ENCODE results near the gene CRTAC1. TPM values are rescaled to one million over a fixed set of nuclear protein-coding genes. Genes with fewer than 3 reads are reported as not detected.

CRTAC1 gene
- polyA plus RNA-seq, 3 donors, result not detected

DNA sequence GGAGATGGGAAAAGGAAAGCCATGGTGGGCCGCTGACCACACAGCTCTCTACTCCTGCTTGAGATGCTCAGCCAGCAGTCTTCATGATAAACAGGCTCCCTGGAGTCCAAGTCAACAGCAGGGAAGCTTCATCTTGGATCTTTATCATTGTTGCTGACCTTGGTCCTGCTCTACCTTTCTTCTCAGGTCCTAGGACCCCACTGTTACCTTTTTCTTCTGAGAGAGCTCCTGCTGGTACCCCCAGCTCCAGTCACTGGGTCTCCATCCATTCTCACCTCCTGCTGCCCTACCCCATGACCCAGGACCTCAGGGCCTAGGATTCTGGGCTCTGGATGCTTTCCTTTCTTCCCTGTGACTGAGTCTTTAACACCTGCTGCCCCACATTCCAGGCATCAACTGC, 5.2 kb upstream of the CRTAC1 start:
- Histone ChIP-seq H3K4me3 (replicated peaks in 1 of 3; ENCODE audit: low read depth in 2 of 3, low read length in 3 of 3) (no peak overlapping the region), H3K27me3 (ENCODE audit: control insufficient read depth in 2 of 2, insufficient read depth in 2 of 2, low read length in 2 of 2) (peaks cover 66 to 94% of the 10 kb centered on the region in 2 donors), H3K27ac (ENCODE audit: low read depth in 1 of 2, low read length in 2 of 2) (no peak overlapping the region), H4K20me1 (ENCODE audit: insufficient read depth, low read length) (no peaks in the 10 kb centered on the region), H3K9ac (ENCODE audit: insufficient read depth, low read length, poor library complexity, severe bottlenecking) (no peak overlapping the region), H3K36me3 (replicated peaks in 1 of 2; ENCODE audit: control insufficient read depth in 1 of 2, insufficient read depth in 2 of 2, low read length in 2 of 2) (no peaks in the 10 kb centered on the region), H3K9me3 (replicated peaks in 1 of 2; ENCODE audit: control insufficient read depth in 1 of 2, insufficient read depth in 1 of 2, low read length in 2 of 2) (peaks cover 0 to 20% of the 10 kb centered on the region in 2 donors), H3K4me2 (replicated peaks; ENCODE audit: extremely low read depth, low read length, poor library complexity, severe bottlenecking) (no peak overlapping the region), H2AFZ (ENCODE audit: insufficient read depth, low read depth, low read length, poor library complexity, severe bottlenecking) (no peak overlapping the region), H3K79me2 (ENCODE audit: insufficient read depth, low read length) (no peaks in the 10 kb centered on the region), H3K4me1 (ENCODE audit: control insufficient read depth in 1 of 2, insufficient read depth in 2 of 2, low read length in 2 of 2) (no peaks in the 10 kb centered on the region)
- Mint-ChIP-seq H3K4me1 (no peaks in the 10 kb centered on the region), H3K36me3 (no peaks in the 10 kb centered on the region), H3K9me3 (peaks cover 0 to 5% (median 0%) of the 10 kb centered on the region in 7 donors), H3K27me3 (ENCODE audit: low read depth in 3 of 3) (peaks cover 73 to 93% (median 81%) of the 10 kb centered on the region in 3 donors), H3K27ac (no peak overlapping the region), H3K4me3 (no peak overlapping the region)
- WGBS (ENCODE audit: insufficient coverage), result 71% methylated on average over 1 of the region's 1 CpG
- TF ChIP-seq, protein P1, sequence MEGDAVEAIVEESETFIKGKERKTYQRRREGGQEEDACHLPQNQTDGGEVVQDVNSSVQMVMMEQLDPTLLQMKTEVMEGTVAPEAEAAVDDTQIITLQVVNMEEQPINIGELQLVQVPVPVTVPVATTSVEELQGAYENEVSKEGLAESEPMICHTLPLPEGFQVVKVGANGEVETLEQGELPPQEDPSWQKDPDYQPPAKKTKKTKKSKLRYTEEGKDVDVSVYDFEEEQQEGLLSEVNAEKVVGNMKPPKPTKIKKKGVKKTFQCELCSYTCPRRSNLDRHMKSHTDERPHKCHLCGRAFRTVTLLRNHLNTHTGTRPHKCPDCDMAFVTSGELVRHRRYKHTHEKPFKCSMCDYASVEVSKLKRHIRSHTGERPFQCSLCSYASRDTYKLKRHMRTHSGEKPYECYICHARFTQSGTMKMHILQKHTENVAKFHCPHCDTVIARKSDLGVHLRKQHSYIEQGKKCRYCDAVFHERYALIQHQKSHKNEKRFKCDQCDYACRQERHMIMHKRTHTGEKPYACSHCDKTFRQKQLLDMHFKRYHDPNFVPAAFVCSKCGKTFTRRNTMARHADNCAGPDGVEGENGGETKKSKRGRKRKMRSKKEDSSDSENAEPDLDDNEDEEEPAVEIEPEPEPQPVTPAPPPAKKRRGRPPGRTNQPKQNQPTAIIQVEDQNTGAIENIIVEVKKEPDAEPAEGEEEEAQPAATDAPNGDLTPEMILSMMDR (IDR thresholded peaks at IDR 0.05), result no peak
- intact Hi-C loops (cut with micrococcal nuclease), result no loop called here
- no peak for DNase-seq

DNA sequence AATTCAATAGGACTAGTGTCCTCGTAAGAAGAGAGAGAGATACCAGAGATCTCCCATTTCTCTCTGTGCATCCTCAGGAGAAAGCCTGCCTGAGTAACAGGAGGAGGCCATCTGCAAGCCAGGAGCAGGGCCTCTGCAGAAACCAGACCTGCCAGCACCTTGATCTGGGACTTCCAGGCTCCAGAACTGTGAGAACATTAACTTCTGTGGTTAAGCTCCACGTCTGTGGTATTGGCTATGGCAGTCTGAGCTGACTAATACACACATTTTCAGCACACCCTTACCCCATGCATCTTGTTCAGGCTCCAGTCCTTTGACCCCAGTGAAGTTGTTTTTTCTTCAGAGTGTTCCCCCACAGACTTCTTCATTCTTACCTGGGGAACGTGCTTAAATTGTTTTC, 3.1 kb upstream of the CRTAC1 start:
- H3K4me3 Mint-ChIP-seq, result peak overlapping the region in 1 of 2 donors; percentile 29

More for the DNA sequence above, 3.1 kb upstream of the CRTAC1 start:
- no peak overlapping the region for H2AFZ ChIP-seq (ENCODE audit: insufficient read depth, low read depth, low read length, poor library complexity, severe bottlenecking)
- Mint-ChIP-seq H3K36me3 (peaks cover 0 to 5% of the 10 kb centered on the region in 2 donors), H3K27ac (no peak overlapping the region), H3K4me1 (no peaks in the 10 kb centered on the region), H3K27me3 (ENCODE audit: low read depth in 3 of 3) (peaks cover 68 to 91% (median 80%) of the 10 kb centered on the region in 3 donors), H3K9me3 (peaks cover 0 to 8% (median 0%) of the 10 kb centered on the region in 7 donors)
- H3K36me3 ChIP-seq (replicated peaks in 1 of 2; ENCODE audit: control insufficient read depth in 1 of 2, insufficient read depth in 2 of 2, low read length in 2 of 2), result no peaks in the 10 kb centered on the region
- H3K4me2 ChIP-seq (replicated peaks; ENCODE audit: extremely low read depth, low read length, poor library complexity, severe bottlenecking), result no peak overlapping the region
- intact Hi-C loops (cut with micrococcal nuclease), result no loop called here
- H3K27ac ChIP-seq (ENCODE audit: low read depth in 1 of 2, low read length in 2 of 2), result no peak overlapping the region
- H4K20me1 ChIP-seq (ENCODE audit: insufficient read depth, low read length), result no peaks in the 10 kb centered on the region
- TF ChIP-seq, protein P1 (IDR thresholded peaks at IDR 0.05), result no peak
- H3K4me1 ChIP-seq (ENCODE audit: control insufficient read depth in 1 of 2, insufficient read depth in 2 of 2, low read length in 2 of 2), result no peaks in the 10 kb centered on the region
- peaks cover 0 to 27% of the 10 kb centered on the region in 2 donors for H3K9me3 ChIP-seq (replicated peaks in 1 of 2; ENCODE audit: control insufficient read depth in 1 of 2, insufficient read depth in 1 of 2, low read length in 2 of 2)
- no peak overlapping the region for H3K4me3 ChIP-seq (replicated peaks in 1 of 3; ENCODE audit: low read depth in 2 of 3, low read length in 3 of 3)
- no peak overlapping the region for H3K9ac ChIP-seq (ENCODE audit: insufficient read depth, low read length, poor library complexity, severe bottlenecking)
- peaks cover 68 to 91% of the 10 kb centered on the region in 2 donors for H3K27me3 ChIP-seq (ENCODE audit: control insufficient read depth in 2 of 2, insufficient read depth in 2 of 2, low read length in 2 of 2)
- DNase-seq, result no peak
- H3K79me2 ChIP-seq (ENCODE audit: insufficient read depth, low read length), result no peaks in the 10 kb centered on the region
- WGBS (ENCODE audit: insufficient coverage), result 88% methylated on average over 2 of the region's 3 CpGs
